ENCODE measurements around the gene BMPER.

GRCh38 chr7:33971106-33971505 is 65.8 kb downstream of the BMPER start:
- TF ChIP-seq POLR2AphosphoS5 (IDR thresholded peaks at IDR 0.05; ENCODE audit: insufficient read depth in 1 of 2, low read depth in 1 of 2) (no peak), CTCF (IDR thresholded peaks at IDR 0.05) (no peak), POLR2A (IDR thresholded peaks at IDR 0.05) (no peak)

Measured in vagina (tissue), 2 donors.